ENCODE data around the gene LINC01488. TPM values are rescaled to one million over a fixed set of nuclear protein-coding genes. Genes with fewer than 3 reads are reported as not detected.

LINC01488 gene
- not detected for total RNA-seq

DNA sequence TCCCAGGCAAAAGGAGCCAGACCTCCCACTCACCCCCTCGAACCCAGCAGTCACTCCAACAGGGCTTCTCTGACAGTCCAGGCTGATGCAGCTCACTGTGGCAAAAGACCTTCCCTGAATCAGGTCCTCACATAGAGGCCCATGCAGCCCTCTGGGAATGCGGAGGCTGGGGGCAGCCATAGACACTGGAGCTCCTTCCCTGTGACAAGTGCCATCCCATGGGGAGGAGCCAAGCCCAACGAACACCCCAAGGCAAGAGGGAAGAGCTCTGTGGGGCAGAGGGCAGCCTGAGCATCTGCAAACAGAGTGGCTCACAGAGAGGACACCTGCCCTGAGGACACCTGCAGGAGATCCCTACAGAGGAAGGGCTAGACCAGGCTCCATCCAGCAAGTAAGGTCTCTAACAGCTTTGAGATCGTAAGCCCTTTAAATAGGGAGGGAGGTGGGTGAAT is at the start of gene LINC01488:
Gene LINC01488 (plus strand): TSS at position 271 of the 452 bp plus-strand sequence.
- no peak for ATAC-seq (replicated peaks)
- Mint-ChIP-seq H3K4me1 (no peaks in the 10 kb centered on the region), H3K27me3 (no peaks in the 10 kb centered on the region), H3K4me3 (no peak within 1 kb of the TSS), H3K27ac (no peak within 1 kb of the TSS), H3K9me3 (no peaks in the 10 kb centered on the region), H3K36me3 (ENCODE audit: low read depth) (no peaks in the 10 kb centered on the region)

DNA sequence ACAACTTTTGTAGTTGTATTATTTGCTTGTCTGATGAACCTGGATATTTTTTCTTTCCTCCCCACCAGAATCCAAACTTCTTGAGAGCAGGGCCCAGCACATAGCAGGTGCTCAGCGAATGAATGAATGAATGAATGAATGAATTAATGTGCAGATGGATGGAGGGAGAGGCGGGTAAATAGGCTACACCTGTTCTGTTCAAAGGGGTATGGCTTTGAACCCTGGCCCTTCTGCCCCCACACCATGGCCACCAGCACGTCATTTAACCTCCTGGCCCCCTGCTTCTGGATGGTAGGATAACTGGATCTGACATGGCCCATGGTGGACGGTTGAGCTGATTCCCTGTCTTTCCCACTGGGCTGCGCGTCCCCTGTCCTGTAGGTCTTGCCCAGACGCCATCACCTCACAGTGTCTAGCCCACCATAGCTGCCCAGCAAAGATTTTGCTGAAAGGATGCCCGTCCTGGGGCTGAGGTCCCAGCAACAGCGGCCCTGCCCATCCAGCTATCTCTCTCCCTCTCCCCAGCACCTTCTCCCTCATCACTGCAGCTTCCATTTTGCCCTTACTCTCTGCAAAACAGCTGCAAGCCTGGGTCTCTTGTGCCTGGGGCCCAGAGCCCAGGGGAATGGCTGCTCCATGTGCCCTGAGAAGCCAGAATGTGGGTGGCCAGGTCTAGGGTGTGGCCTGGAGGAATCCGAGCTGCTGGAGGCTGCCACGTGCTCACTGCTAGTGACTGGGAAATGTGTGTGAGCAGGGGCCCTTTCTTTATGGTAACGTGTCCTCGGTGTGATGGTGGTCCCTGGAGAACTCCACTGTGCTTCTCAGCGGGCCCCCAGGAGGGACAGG is 49.3 kb upstream of the LINC01488 start:
- Mint-ChIP-seq H3K27me3 (peaks cover 20% of the 10 kb centered on the region), H3K27ac (no peak overlapping the region), H3K4me1 (no peaks in the 10 kb centered on the region), H3K36me3 (ENCODE audit: low read depth) (no peaks in the 10 kb centered on the region), H3K4me3 (no peak overlapping the region), H3K9me3 (no peaks in the 10 kb centered on the region)
- ATAC-seq (replicated peaks): no peak

- Mint-ChIP-seq H3K27me3 (peaks cover 16% of the 10 kb centered on the region), H3K4me3 (no peak overlapping the region), H3K36me3 (ENCODE audit: low read depth) (no peaks in the 10 kb centered on the region), H3K9me3 (no peaks in the 10 kb centered on the region), H3K27ac (no peak overlapping the region), H3K4me1 (no peaks in the 10 kb centered on the region)
- no peak for ATAC-seq (replicated peaks)
These were observed 47.7 kb upstream of the LINC01488 start for GRCh38 chr11:69433741-69434140.

DNA sequence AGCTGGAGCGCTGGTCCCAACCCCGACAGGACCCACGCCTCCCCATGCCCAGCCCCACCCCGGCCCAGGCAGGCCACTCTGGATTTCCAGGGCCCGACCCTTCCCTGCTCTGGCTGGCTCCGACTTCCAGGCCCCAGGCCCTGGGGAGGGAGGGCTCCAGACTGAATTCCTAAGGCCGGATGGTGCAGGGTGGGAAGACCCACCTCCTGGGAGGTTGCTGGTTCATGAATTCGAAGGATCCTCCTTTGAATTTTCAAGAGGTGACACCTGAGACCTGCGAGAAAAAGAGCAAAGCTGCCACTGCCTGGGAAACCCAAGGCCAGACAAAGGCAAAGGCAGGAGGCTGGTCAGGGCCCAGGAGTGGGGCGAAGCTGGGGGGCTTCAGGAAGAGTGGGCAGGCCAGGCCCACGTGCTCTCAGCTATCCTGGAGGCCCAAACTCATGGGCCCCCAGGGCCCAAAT is 47.0 kb upstream of the LINC01488 start:
- Mint-ChIP-seq H3K27me3 (peaks cover 16% of the 10 kb centered on the region), H3K4me1 (no peaks in the 10 kb centered on the region), H3K4me3 (no peak overlapping the region), H3K9me3 (no peaks in the 10 kb centered on the region), H3K36me3 (ENCODE audit: low read depth) (no peaks in the 10 kb centered on the region), H3K27ac (no peak overlapping the region)
- ATAC-seq (replicated peaks): no peak

GRCh38 chr11:69435161-69435986 is 46.1 kb upstream of the LINC01488 start:
- no peak for ATAC-seq (replicated peaks)
- H3K27me3 Mint-ChIP-seq: peaks cover 16% of the 10 kb centered on the region
- H3K4me1 Mint-ChIP-seq: no peaks in the 10 kb centered on the region
- H3K9me3 Mint-ChIP-seq: no peaks in the 10 kb centered on the region
- H3K4me3 Mint-ChIP-seq: no peak overlapping the region
- no peak overlapping the region for H3K27ac Mint-ChIP-seq
- no peaks in the 10 kb centered on the region for H3K36me3 Mint-ChIP-seq (ENCODE audit: low read depth)

GRCh38 chr11:69436041-69436982 is 45.2 kb upstream of the LINC01488 start:
- Mint-ChIP-seq H3K27ac (no peak overlapping the region), H3K27me3 (peaks cover 16% of the 10 kb centered on the region), H3K9me3 (no peaks in the 10 kb centered on the region), H3K4me3 (no peak overlapping the region), H3K36me3 (ENCODE audit: low read depth) (no peaks in the 10 kb centered on the region), H3K4me1 (no peaks in the 10 kb centered on the region)
- no peak for ATAC-seq (replicated peaks)

- Mint-ChIP-seq H3K4me3 (no peak overlapping the region), H3K9me3 (no peaks in the 10 kb centered on the region), H3K36me3 (ENCODE audit: low read depth) (no peaks in the 10 kb centered on the region), H3K27ac (no peak overlapping the region), H3K4me1 (no peaks in the 10 kb centered on the region), H3K27me3 (peaks cover 14% of the 10 kb centered on the region)
- no peak for ATAC-seq (replicated peaks)
These were observed 44.2 kb upstream of the LINC01488 start for GRCh38 chr11:69437001-69437875.

GRCh38 chr11:69437876-69438205 is 43.6 kb upstream of the LINC01488 start:
- Mint-ChIP-seq H3K4me3 (no peak overlapping the region), H3K27ac (no peak overlapping the region), H3K4me1 (no peaks in the 10 kb centered on the region), H3K9me3 (no peaks in the 10 kb centered on the region), H3K36me3 (ENCODE audit: low read depth) (no peaks in the 10 kb centered on the region), H3K27me3 (peaks cover 14% of the 10 kb centered on the region)
- ATAC-seq (replicated peaks): no peak

DNA sequence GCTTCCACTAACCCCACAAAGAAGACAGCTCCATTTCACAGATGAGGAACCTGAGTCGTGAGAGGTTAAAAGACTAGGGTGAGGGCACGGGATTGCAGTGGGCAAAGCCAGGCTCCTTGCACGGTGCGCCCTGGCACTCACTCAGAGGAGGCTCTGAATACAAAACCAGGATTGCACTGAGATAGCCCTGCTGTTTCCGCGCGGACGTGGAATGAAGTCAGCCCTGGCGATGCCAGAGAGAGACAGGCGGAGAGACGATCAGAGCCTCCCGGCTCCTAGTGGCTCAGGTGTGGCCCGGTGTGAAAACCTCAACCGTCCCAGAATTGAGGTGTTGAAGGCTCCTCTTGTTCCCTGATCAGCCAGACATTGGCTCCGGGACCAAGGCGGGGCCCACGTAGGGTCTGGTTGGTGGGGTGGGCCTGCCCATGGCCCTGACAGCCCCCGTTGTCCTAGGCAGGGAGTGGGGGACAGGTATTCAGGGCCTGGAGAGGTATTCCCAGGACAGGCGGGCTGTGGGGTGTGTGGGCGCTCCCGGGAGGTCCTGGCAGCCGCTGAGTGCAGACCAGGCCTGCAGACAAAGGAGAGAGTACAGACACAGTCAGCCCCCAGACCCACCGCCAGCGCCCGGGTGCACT is 43.1 kb upstream of the LINC01488 start:
- no peaks in the 10 kb centered on the region for H3K36me3 Mint-ChIP-seq (ENCODE audit: low read depth)

GRCh38 chr11:69439127-69439526 is 42.3 kb upstream of the LINC01488 start:
- Mint-ChIP-seq H3K27me3 (peaks cover 10% of the 10 kb centered on the region), H3K36me3 (ENCODE audit: low read depth) (no peaks in the 10 kb centered on the region), H3K4me1 (no peaks in the 10 kb centered on the region), H3K27ac (no peak overlapping the region), H3K4me3 (no peak overlapping the region), H3K9me3 (no peaks in the 10 kb centered on the region)
- no peak for ATAC-seq (replicated peaks)

More for the DNA sequence above, 43.1 kb upstream of the LINC01488 start:
- H3K27me3 Mint-ChIP-seq: peaks cover 10% of the 10 kb centered on the region
- no peaks in the 10 kb centered on the region for H3K4me1 Mint-ChIP-seq
- ATAC-seq (replicated peaks): no peak
- H3K4me3 Mint-ChIP-seq: no peak overlapping the region
- no peak overlapping the region for H3K27ac Mint-ChIP-seq
- no peaks in the 10 kb centered on the region for H3K9me3 Mint-ChIP-seq

DNA sequence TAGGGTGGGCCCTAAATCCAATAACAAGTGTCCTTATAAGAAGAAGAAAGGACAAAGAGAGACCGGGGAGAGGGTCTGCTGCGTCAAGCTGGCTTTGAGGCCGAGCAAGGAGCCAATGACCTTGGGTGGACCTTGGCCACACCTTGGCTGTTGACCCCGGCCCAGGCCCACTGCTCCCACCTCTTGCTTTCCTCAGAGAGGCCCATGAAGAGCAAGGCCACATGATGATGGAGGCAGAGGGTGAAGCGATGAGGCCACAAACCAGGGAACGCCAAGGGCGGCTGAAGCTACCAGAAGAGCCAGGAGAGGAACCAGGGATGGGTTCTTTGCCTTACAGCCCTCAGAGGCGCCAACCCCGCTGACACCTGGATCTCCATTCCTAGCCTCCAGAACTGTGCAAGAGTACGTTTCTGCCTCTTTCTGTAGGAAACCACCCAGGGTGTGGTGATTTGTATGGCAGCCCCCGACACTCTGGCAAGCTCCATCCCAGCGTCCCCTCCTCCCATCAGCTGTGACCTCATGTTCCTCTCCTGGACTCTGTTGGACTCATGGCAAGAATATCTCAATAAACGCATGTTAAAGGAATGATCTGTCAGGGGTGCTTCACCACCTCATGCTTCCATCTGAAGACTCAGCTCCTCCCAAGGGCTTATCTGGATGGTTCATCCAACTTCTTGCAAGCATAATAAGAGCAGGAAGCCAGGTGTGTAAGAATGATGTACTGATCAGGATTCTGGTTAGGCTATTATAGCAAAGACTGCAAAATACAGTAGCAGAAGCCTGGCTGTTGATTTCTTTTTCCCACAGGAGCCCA is 41.6 kb upstream of the LINC01488 start:
- peaks cover 8% of the 10 kb centered on the region for H3K27me3 Mint-ChIP-seq
- H3K4me1 Mint-ChIP-seq: no peaks in the 10 kb centered on the region
- ATAC-seq (replicated peaks): no peak
- H3K36me3 Mint-ChIP-seq (ENCODE audit: low read depth): no peaks in the 10 kb centered on the region
- no peak overlapping the region for H3K4me3 Mint-ChIP-seq
- H3K27ac Mint-ChIP-seq: no peak overlapping the region
- no peaks in the 10 kb centered on the region for H3K9me3 Mint-ChIP-seq

DNA sequence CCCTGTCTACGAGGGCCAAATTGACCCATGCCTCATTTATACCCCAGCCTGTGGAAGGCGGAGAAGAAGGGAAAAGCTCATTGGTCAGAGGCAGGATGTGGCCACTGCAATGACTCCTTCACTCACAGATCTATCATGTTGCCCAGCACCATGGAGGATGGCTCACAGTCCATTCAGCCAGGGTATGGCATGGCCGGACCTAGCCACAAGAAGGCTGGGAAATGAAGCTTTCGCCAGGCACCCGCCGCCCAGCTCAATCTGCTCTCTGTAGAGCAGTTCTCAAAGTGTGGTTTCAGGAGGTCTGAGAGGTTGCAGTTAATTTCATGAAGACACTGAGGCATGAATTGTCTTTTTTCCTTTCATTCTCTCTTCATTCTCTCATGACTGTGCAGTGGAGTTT is 40.6 kb upstream of the LINC01488 start:
- no peak overlapping the region for H3K4me3 Mint-ChIP-seq
- H3K27me3 Mint-ChIP-seq: peaks cover 6% of the 10 kb centered on the region
- no peaks in the 10 kb centered on the region for H3K36me3 Mint-ChIP-seq (ENCODE audit: low read depth)
- ATAC-seq (replicated peaks): no peak
- H3K4me1 Mint-ChIP-seq: no peaks in the 10 kb centered on the region
- no peaks in the 10 kb centered on the region for H3K9me3 Mint-ChIP-seq
- no peak overlapping the region for H3K27ac Mint-ChIP-seq
